IMR-90 (cell line): ENCODE data around the gene WBP1L. TPM values are rescaled to one million over a fixed set of nuclear protein-coding genes. Genes with fewer than 3 reads are reported as not detected.

Experiments used
- ATAC-seq: fragments of 200-7000 bp; cut with Tn5 transposase; 2 replicates; pipeline ENCODE4 v1.9.1; 2020; ENCODE audit warnings: low read depth, mild to moderate bottlenecking, moderate library complexity
- BruUV-seq: library from RNA; stranded (reverse); fragments of 400-500 nt; replicated peaks from 2 replicates; lab custom pipeline; 2021; lab: Mats Ljungman, UMichigan
- CTCF ChIA-PET: fragments of 300-600 bp; formaldehyde crosslinking; extraction: SDS; loops from one replicate; lab custom pipeline; 2021; ENCODE audit warnings: antibody characterized with exemption; lab: Yijun Ruan, JAX
- POLR2A ChIA-PET: fragments of 300-600 bp; sonication (Branson Sonifier 250); formaldehyde crosslinking; loops from one replicate; lab custom pipeline; 2022; ENCODE audit warnings: antibody characterized with exemption; ENCODE audit not compliant: unreplicated experiment; lab: Charles Lee
- DNase-seq: peaks from one replicate; pipeline ENCODE4 v3.0.0; 2013
- H2AFZ ChIP-seq: replicated peaks from 2 replicates; pipeline ENCODE3; 2013; ENCODE audit warnings: low read length, mild to moderate bottlenecking; ENCODE audit not compliant: poor library complexity
- H2AK5ac ChIP-seq: 2 replicates; pipeline ENCODE4 v1.6.1; 2013; ENCODE audit warnings: low read depth, low read length, inconsistent platforms
- H2AK9ac ChIP-seq: replicated peaks from 2 replicates; pipeline ENCODE3; 2013; ENCODE audit warnings: mild to moderate bottlenecking, low read depth, low read length, moderate library complexity; ENCODE audit not compliant: poor library complexity
- H2BK120ac ChIP-seq: 2 replicates; pipeline ENCODE4 v1.6.1; 2013; ENCODE audit warnings: low read depth, low read length, inconsistent platforms
- H2BK15ac ChIP-seq: 3 replicates; pipeline ENCODE4 v1.6.1; 2013; ENCODE audit warnings: low read depth, low read length, inconsistent platforms
- H2BK20ac ChIP-seq: 2 replicates; pipeline ENCODE4 v1.6.1; 2013; ENCODE audit warnings: low read depth, mild to moderate bottlenecking, inconsistent platforms, low read length, moderate library complexity
- H2BK5ac ChIP-seq: 2 replicates; pipeline ENCODE4 v1.6.1; 2013; ENCODE audit warnings: mild to moderate bottlenecking, low read depth, low read length, inconsistent platforms; ENCODE audit not compliant: poor library complexity, severe bottlenecking
- H3K14ac ChIP-seq: replicated peaks from 2 replicates; pipeline ENCODE4 v1.6.1; 2013; ENCODE audit warnings: low read depth, low read length, inconsistent platforms
- H3K18ac ChIP-seq: 2 replicates; pipeline ENCODE4 v1.6.1; 2013; ENCODE audit warnings: low read depth, low read length, control low read depth
- H3K23ac ChIP-seq: 2 replicates; pipeline ENCODE4 v1.6.1; 2013; ENCODE audit warnings: low read depth, low read length, inconsistent platforms
- H3K27ac ChIP-seq: 2 replicates; pipeline ENCODE4 v1.5.1; 2013; ENCODE audit warnings: mild to moderate bottlenecking, control low read depth, low read length; ENCODE audit not compliant: insufficient read depth
- H3K27me3 ChIP-seq: 2 replicates; pipeline ENCODE4 v1.6.1; 2013; ENCODE audit warnings: low read length; ENCODE audit not compliant: control insufficient read depth, insufficient read depth
- H3K36me3 ChIP-seq: 2 replicates; pipeline ENCODE4 v1.6.1; 2013; ENCODE audit warnings: low read length, mixed read lengths; ENCODE audit not compliant: control insufficient read depth, insufficient read depth
- H3K4ac ChIP-seq: 2 replicates; pipeline ENCODE4 v1.6.1; 2013; ENCODE audit warnings: low read depth, low read length, inconsistent platforms
- H3K4me1 ChIP-seq: 2 replicates; pipeline ENCODE4 v1.6.1; 2013; ENCODE audit warnings: low read length, mixed read lengths; ENCODE audit not compliant: control insufficient read depth, insufficient read depth
- H3K4me2 ChIP-seq: 2 replicates; pipeline ENCODE4 v1.6.1; 2013; ENCODE audit warnings: low read depth, mild to moderate bottlenecking, control low read depth, low read length, moderate library complexity
- H3K4me3 ChIP-seq: 2 replicates; pipeline ENCODE4 v1.5.1; 2013; ENCODE audit warnings: low read depth, mild to moderate bottlenecking, control low read depth, low read length, moderate library complexity; ENCODE audit not compliant: insufficient read depth
- H3K56ac ChIP-seq: 2 replicates; pipeline ENCODE4 v1.6.1; 2013; ENCODE audit warnings: low read length, inconsistent platforms; ENCODE audit not compliant: insufficient read depth; ENCODE audit errors: extremely low read depth
- H3K79me1 ChIP-seq, 2 experiments: 2 replicates each; pipeline ENCODE4 v1.6.1; 2013; ENCODE audit warnings: low read length in 2 of 2, inconsistent platforms in 1 of 2, low read depth in 1 of 2
- H3K9ac ChIP-seq: 2 replicates; pipeline ENCODE4 v1.6.1; 2013; ENCODE audit warnings: low read depth, low read length, control low read depth
- H3K9me1 ChIP-seq: 2 replicates; pipeline ENCODE4 v1.6.1; 2013; ENCODE audit warnings: low read length, inconsistent platforms; ENCODE audit not compliant: insufficient read depth
- H3K9me3 ChIP-seq: 2 replicates; pipeline ENCODE4 v1.6.1; 2013; ENCODE audit warnings: low read length; ENCODE audit not compliant: control insufficient read depth, insufficient read depth
- H4K20me1 ChIP-seq: 2 replicates; pipeline ENCODE4 v1.6.1; 2013; ENCODE audit warnings: low read length, inconsistent platforms; ENCODE audit not compliant: insufficient read depth
- H4K5ac ChIP-seq: 2 replicates; pipeline ENCODE4 v1.6.1; 2013; ENCODE audit warnings: mild to moderate bottlenecking, low read depth, low read length, control low read depth
- H4K8ac ChIP-seq, 2 experiments: 2 replicates each; pipeline ENCODE4 v1.6.1; 2013; ENCODE audit warnings: low read depth in 2 of 2, low read length in 2 of 2, control low read depth in 1 of 2, inconsistent platforms in 1 of 2
- H4K91ac ChIP-seq: 2 replicates; pipeline ENCODE4 v1.6.1; 2013; ENCODE audit warnings: low read depth, low read length, inconsistent platforms; ENCODE audit not compliant: insufficient read depth
- BHLHE40 ChIP-seq: fragments of 150-350 bp; IDR thresholded peaks from 2 replicates; pipeline ENCODE4 v1.6.1; 2016; ENCODE audit warnings: mild to moderate bottlenecking, low read depth, low read length
- CTCF ChIP-seq: conservative IDR thresholded peaks from 2 replicates; pipeline ENCODE4 v1.5.1; 2012; ENCODE audit warnings: mild to moderate bottlenecking, low read depth, low read length, improper control_type of control experiment
- FOS ChIP-seq: fragments of 150-350 bp; IDR thresholded peaks from 2 replicates; pipeline ENCODE4 v1.6.1; 2016; ENCODE audit warnings: low read depth, low read length
- MAFK ChIP-seq: IDR thresholded peaks from 2 replicates; pipeline ENCODE4 v1.6.1; 2012; ENCODE audit warnings: low read depth, low read length, improper control_type of control experiment
- MAZ ChIP-seq: IDR thresholded peaks from 2 replicates; pipeline ENCODE4 v1.6.1; 2012; ENCODE audit warnings: low read depth, mild to moderate bottlenecking, low read length, improper control_type of control experiment, moderate library complexity, borderline replicate concordance
- NFE2L2 ChIP-seq: fragments of 150-350 bp; IDR thresholded peaks from 2 replicates; pipeline ENCODE4 v1.6.1; 2016; ENCODE audit warnings: low read depth, mild to moderate bottlenecking, low read length
- RAD21 ChIP-seq: IDR thresholded peaks from 2 replicates; pipeline ENCODE4 v1.6.1; 2012; ENCODE audit warnings: low read length, improper control_type of control experiment
- SMC3 ChIP-seq: fragments of 150-350 bp; IDR thresholded peaks from 2 replicates; pipeline ENCODE4 v1.6.1; 2016; ENCODE audit warnings: low read depth, mild to moderate bottlenecking, antibody characterized with exemption, low read length, moderate library complexity
- WGBS, 2 experiments: methylation state at CpG; one replicate each; pipeline versions ENCODE4 v1.1.5 to v1.1.7; 2013; ENCODE audit warnings: missing lambda C conversion rate in 2 of 2; ENCODE audit not compliant: insufficient read length in 1 of 2; ENCODE audit errors: extremely low coverage in 2 of 2; 5-methylcytosine and 5-hydroxymethylcytosine counted together
- dilution Hi-C: fragments of 300-500 bp; cut with HindIII; formaldehyde crosslinking; loops from one replicate; pipeline ENCODE4 v1.14.3; 2018; ENCODE audit warnings: low sequenced_read_pairs; ENCODE audit not compliant: unreplicated experiment
- in situ Hi-C: fragments of 300-500 bp; cut with MboI; formaldehyde crosslinking; loops from 3 replicates; pipeline ENCODE4 v1.14.3; 2019; ENCODE audit warnings: low sequenced_read_pairs, inconsistent platforms, mixed read lengths
- intact Hi-C: fragments of 100-400 bp; cut with micrococcal nuclease; formaldehyde crosslinking; loops from 2 replicates; pipeline ENCODE4 v1.10.0; 2022
- polyA plus RNA-seq, 3 experiments: library from polyadenylated mRNA; depleted of rRNA; stranded (reverse); fragments of >200 nt; gene quantifications; 2 replicates each; pipeline ENCODE4 v1.2.3, GENCODE V29; 2012; ENCODE audit warnings: low replicate concordance in 1 of 3
- total RNA-seq: library from RNA; depleted of rRNA; stranded (reverse); fragments of >200 nt; gene quantifications from 2 replicates; pipeline ENCODE4 v1.2.3, GENCODE V29; 2012

The WBP1L gene
- total and polyA plus RNA-seq, 2 of the 4 experiments (the other 2 are of a cell fraction), result 20.7 to 31.0 TPM

GRCh38 chr10:102759497-102760210 lies 15.9 kb downstream of the WBP1L start:
- in situ Hi-C loops, result no loop called here
- peaks cover 1% of the 10 kb centered on the region; the same call in 1 of the 2 replicates for H3K36me3 ChIP-seq
- no TSS peak for BruUV-seq
- H2BK15ac ChIP-seq, result no peak overlapping the region
- no CpG with 5 or more reads among the region's 3 CpGs for WGBS, 2 experiments
- no peak overlapping the region for H3K9ac ChIP-seq
- H4K8ac ChIP-seq, result no peak overlapping the region
- no peak overlapping the region for H3K27ac ChIP-seq
- peaks cover 25 to 64% of the 10 kb centered on the region in 2 experiments for H3K79me1 ChIP-seq
- no peak for ATAC-seq
- H2AK5ac ChIP-seq, result no peak overlapping the region
- intact Hi-C loops, result no loop called here
- no peak overlapping the region for H2BK20ac ChIP-seq
- H2AFZ ChIP-seq, result no peak overlapping the region
- no peak overlapping the region for H4K5ac ChIP-seq
- DNase-seq, result no peak
- peaks cover 6% of the 10 kb centered on the region; the same call in 1 of the 2 replicates for H3K9me1 ChIP-seq
- no peak overlapping the region for H2AK9ac ChIP-seq
- H2BK5ac ChIP-seq, result no peak overlapping the region
- no peak overlapping the region for H4K91ac ChIP-seq
- CTCF ChIA-PET, result no interaction called here
- no peaks in the 10 kb centered on the region for H3K9me3 ChIP-seq
- H3K27me3 ChIP-seq, result no peaks in the 10 kb centered on the region
- no peak overlapping the region for H3K23ac ChIP-seq
- no peak overlapping the region for H3K4me3 ChIP-seq
- peaks cover 68% of the 10 kb centered on the region for H4K20me1 ChIP-seq
- H3K4me1 ChIP-seq, result peaks cover 5% of the 10 kb centered on the region; the same call in 1 of the 2 replicates
- H3K4me2 ChIP-seq, result no peak overlapping the region
- H2BK120ac ChIP-seq, result no peak overlapping the region
- no peak overlapping the region for H3K56ac ChIP-seq
- H3K4ac ChIP-seq, result no peak overlapping the region
- no peak overlapping the region for H3K18ac ChIP-seq
- POLR2A ChIA-PET, result no interaction called here
- TF ChIP-seq RAD21, result no peak
- TF ChIP-seq SMC3, result no peak
- no peak for TF ChIP-seq FOS
- TF ChIP-seq MAFK, result no peak
- TF ChIP-seq BHLHE40, result no peak
- no peak for TF ChIP-seq CTCF
- TF ChIP-seq MAZ, result no peak
- TF ChIP-seq NFE2L2, result no peak
- dilution Hi-C loops, result no loop called here
- no peak overlapping the region for H3K14ac ChIP-seq
